GM18517 (cell line): ENCODE measurements around the gene ATP2A3.
"Not testable (repeated sequence)": the region's sequence is repeated elsewhere in the genome, so short reads cannot be mapped to it uniquely, and the experiment has no call there.

Experiments
- ATAC-seq: cut with Tn5 transposase; IDR thresholded peaks from one replicate; pipeline ENCODE4 v1.9.1; 2021; ENCODE audit warnings: mild to moderate bottlenecking, moderate library complexity; ENCODE audit not compliant: unreplicated experiment

ATP2A3 gene

GRCh38 chr17:3992370-3992769, 28.1 kb upstream of the ATP2A3 start:
- ATAC-seq, result no peak

- not testable (repeated sequence) for ATAC-seq
These were observed 27.5 kb upstream of the ATP2A3 start for GRCh38 chr17:3991699-3992098.

- no peak for ATAC-seq
These were observed 26.3 kb upstream of the ATP2A3 start for GRCh38 chr17:3990386-3991127.

GRCh38 chr17:3989041-3989886, 25.0 kb upstream of the ATP2A3 start:
- ATAC-seq, result no peak

- no peak for ATAC-seq
These were observed 24.2 kb upstream of the ATP2A3 start for GRCh38 chr17:3988297-3989040.

- ATAC-seq, result no peak
These were observed 22.7 kb upstream of the ATP2A3 start for GRCh38 chr17:3986939-3987335.

- ATAC-seq, result no peak
These were observed 22.2 kb upstream of the ATP2A3 start for GRCh38 chr17:3986270-3986938.

- no peak for ATAC-seq
These were observed 21.6 kb upstream of the ATP2A3 start for GRCh38 chr17:3985846-3986245.

GRCh38 chr17:3983606-3984484, 19.6 kb upstream of the ATP2A3 start:
- ATAC-seq, result no peak

GRCh38 chr17:3982541-3983017, 18.3 kb upstream of the ATP2A3 start:
- ATAC-seq, result no peak

GRCh38 chr17:3982113-3982512, 17.9 kb upstream of the ATP2A3 start:
- ATAC-seq, result no peak

GRCh38 chr17:3981455-3981854, 17.2 kb upstream of the ATP2A3 start:
- ATAC-seq, result no peak

GRCh38 chr17:3980381-3981014, 16.3 kb upstream of the ATP2A3 start:
- no peak for ATAC-seq

- ATAC-seq, result no peak
These were observed 15.0 kb upstream of the ATP2A3 start for GRCh38 chr17:3979290-3979611.

- no peak for ATAC-seq
These were observed 14.4 kb upstream of the ATP2A3 start for GRCh38 chr17:3978421-3979289.

- no peak for ATAC-seq
These were observed 13.2 kb upstream of the ATP2A3 start for GRCh38 chr17:3977387-3977786.

- no peak for ATAC-seq
These were observed 12.5 kb upstream of the ATP2A3 start for GRCh38 chr17:3976675-3977171.

- ATAC-seq, result no peak
These were observed 10.7 kb upstream of the ATP2A3 start for GRCh38 chr17:3974980-3975379.
